HCT116 (cell line): Measurements from ENCODE around the gene DDX3X. TPM values are rescaled to one million over a fixed set of nuclear protein-coding genes. Genes with fewer than 3 reads are reported as not detected.

ENCODE experiments used
- ATAC-seq: fragments of 200-7000 bp; cut with Tn5 transposase; 2 replicates; pipeline ENCODE4 v1.9.1; 2020; ENCODE audit warnings: mild to moderate bottlenecking, moderate library complexity
- BruUV-seq: library from RNA; stranded (reverse); fragments of 400-500 nt; replicated peaks from 2 replicates; lab custom pipeline; 2021; lab: Mats Ljungman, UMichigan
- CTCF ChIA-PET: fragments of 300-600 bp; sonication (Branson Sonifier 250); formaldehyde crosslinking; loops from one replicate; lab custom pipeline; 2021; ENCODE audit warnings: antibody characterized with exemption; lab: Charles Lee
- POLR2A ChIA-PET: fragments of 300-600, 350-600 bp; sonication (Branson Sonifier 250); formaldehyde crosslinking; loops from one replicate; lab custom pipeline; 2021; ENCODE audit warnings: antibody characterized with exemption; lab: Charles Lee
- RAD21 ChIA-PET, 2 experiments: fragments of 300-600 bp; sonication (Branson Sonifier 250); formaldehyde crosslinking; loops; one replicate each; lab custom pipeline; 2023; ENCODE audit warnings: low total read pairs in 2 of 2; ENCODE audit not compliant: uncharacterized antibody in 2 of 2, unreplicated experiment in 2 of 2, low non-redundant PET in 1 of 2; lab: Charles Lee
- DNase-seq: peaks from one replicate; pipeline ENCODE4 v3.0.0-alpha.2; 2010; ENCODE audit warnings: low read depth, low spot score
- H2AFZ ChIP-seq: fragments of 200-600 bp; shearing (Covaris generic), sonication (generic); 2 replicates; pipeline ENCODE4 v1.6.1; 2017; ENCODE audit warnings: low read depth, mixed run types, mixed read lengths, antibody characterized with exemption, low read length; ENCODE audit not compliant: poor library complexity, severe bottlenecking
- H3K27ac ChIP-seq: 2 replicates; pipeline ENCODE4 v1.5.1; 2012; ENCODE audit warnings: low read depth, low read length
- H3K27me3 ChIP-seq: fragments of 200-600 bp; sonication (generic); 2 replicates; pipeline ENCODE4 v1.6.1; 2016; ENCODE audit warnings: mixed run types, low read length, mixed read lengths; ENCODE audit not compliant: insufficient read depth
- H3K36me3 ChIP-seq, 2 experiments: fragments of 200-500 bp in 1 of 2; fragments of 200-600 bp in 1 of 2; sonication (Bioruptor generic) in 1 of 2; sonication (generic) in 1 of 2; 2 replicates each; pipeline versions ENCODE4 v1.5.1 to v1.6.1; 2014 to 2016; ENCODE audit warnings: low read length in 2 of 2, inconsistent platforms in 1 of 2, mixed read lengths in 1 of 2, mixed run types in 1 of 2; ENCODE audit not compliant: insufficient read depth in 2 of 2, control insufficient read depth in 1 of 2
- H3K4me1 ChIP-seq, 2 experiments: fragments of 200-600 bp in 1 of 2; sonication (generic) in 1 of 2; 2 replicates each; pipeline versions ENCODE4 v1.5.1 to v1.6.1; 2012 to 2017; ENCODE audit warnings: low read length in 2 of 2, inconsistent platforms in 1 of 2, mild to moderate bottlenecking in 1 of 2, mixed read lengths in 1 of 2, mixed run types in 1 of 2, moderate library complexity in 1 of 2; ENCODE audit not compliant: insufficient read depth in 2 of 2, control insufficient read depth in 1 of 2
- H3K4me2 ChIP-seq: fragments of 200-600 bp; sonication (generic); 2 replicates; pipeline ENCODE4 v1.6.1; 2017; ENCODE audit warnings: mixed run types, low read length, mixed read lengths
- H3K4me3 ChIP-seq, 2 experiments: fragments of 200-600 bp in 1 of 2; sonication (generic) in 1 of 2; replicated peaks in 1 of 2; 2 replicates each; pipeline ENCODE4 v1.5.1; 2011 to 2016; ENCODE audit warnings: low read length in 2 of 2, control low read depth in 1 of 2, low read depth in 1 of 2, mild to moderate bottlenecking in 1 of 2, mixed read lengths in 1 of 2, mixed run types in 1 of 2
- H3K79me2 ChIP-seq: fragments of 200-600 bp; sonication (generic); 2 replicates; pipeline ENCODE4 v1.6.1; 2017; ENCODE audit warnings: mild to moderate bottlenecking, mixed run types, low read length, moderate library complexity, mixed read lengths; ENCODE audit not compliant: insufficient read depth
- H3K9ac ChIP-seq: fragments of 200-600 bp; sonication (generic); 2 replicates; pipeline ENCODE4 v1.6.1; 2016; ENCODE audit warnings: low read length, mixed read lengths
- H3K9me2 ChIP-seq: fragments of 200-600 bp; sonication (generic), shearing (Covaris generic); 2 replicates; pipeline ENCODE4 v1.6.1; 2017; ENCODE audit warnings: mixed run types, mild to moderate bottlenecking, moderate library complexity; ENCODE audit not compliant: insufficient read depth
- H3K9me3 ChIP-seq, 2 experiments: fragments of 200-500 bp in 1 of 2; fragments of 200-600 bp in 1 of 2; sonication (Bioruptor generic) in 1 of 2; sonication (generic) in 1 of 2; 2 replicates each; pipeline ENCODE4 v1.6.1; 2014 to 2017; ENCODE audit warnings: low read length in 2 of 2, mixed read lengths in 2 of 2, inconsistent platforms in 1 of 2, low read depth in 1 of 2, mild to moderate bottlenecking in 1 of 2, mixed run types in 1 of 2, moderate library complexity in 1 of 2; ENCODE audit not compliant: control insufficient read depth in 1 of 2, insufficient read depth in 1 of 2
- H4K20me1 ChIP-seq: fragments of 200-600 bp; sonication (generic), shearing (Covaris generic); 2 replicates; pipeline ENCODE4 v1.6.1; 2017; ENCODE audit warnings: mixed run types, mild to moderate bottlenecking, moderate library complexity; ENCODE audit not compliant: insufficient read depth
- CEBPB ChIP-seq: IDR thresholded peaks from 2 replicates; pipeline ENCODE4 v1.6.1; 2012; ENCODE audit warnings: low read depth
- CTCF ChIP-seq, 3 experiments: fragments of 200-600 bp in 1 of 3; sonication (generic) in 1 of 3; IDR thresholded peaks in 2 of 3; conservative IDR thresholded peaks in 1 of 3; 2 replicates each; pipeline ENCODE4 v1.5.1; 2012 to 2017; ENCODE audit warnings: low read depth in 2 of 3, low read length in 2 of 3, antibody characterized with exemption in 1 of 3, borderline replicate concordance in 1 of 3, control low read depth in 1 of 3, mild to moderate bottlenecking in 1 of 3, mixed read lengths in 1 of 3, mixed run types in 1 of 3, moderate library complexity in 1 of 3; ENCODE audit not compliant: insufficient read depth in 1 of 3
- EGR1 ChIP-seq: IDR thresholded peaks from 2 replicates; pipeline ENCODE4 v1.6.1; 2012; ENCODE audit warnings: low read depth
- ELF1 ChIP-seq: IDR thresholded peaks from 2 replicates; pipeline ENCODE4 v1.6.1; 2012; ENCODE audit warnings: low read depth, borderline replicate concordance
- EZH2phosphoT487 ChIP-seq: fragments of 200-600 bp; IDR thresholded peaks from 2 replicates; pipeline ENCODE4 v1.6.1; 2018; ENCODE audit warnings: antibody characterized with exemption, borderline replicate concordance
- FOSL1 ChIP-seq: IDR thresholded peaks from 2 replicates; pipeline ENCODE4 v1.6.1; 2012; ENCODE audit warnings: low read depth
- JUND ChIP-seq: IDR thresholded peaks from 2 replicates; pipeline ENCODE4 v1.6.1; 2012
- MAX ChIP-seq: IDR thresholded peaks from 2 replicates; pipeline ENCODE4 v1.6.1; 2012
- POLR2AphosphoS5 ChIP-seq: IDR thresholded peaks from 2 replicates; pipeline ENCODE4 v1.6.1; 2011; ENCODE audit warnings: mild to moderate bottlenecking, low read depth, low read length, moderate library complexity
- RAD21 ChIP-seq: IDR thresholded peaks from 2 replicates; pipeline ENCODE4 v1.6.1; 2012; ENCODE audit warnings: low read depth, mild to moderate bottlenecking
- SRF ChIP-seq: IDR thresholded peaks from 2 replicates; pipeline ENCODE4 v1.6.1; 2012; ENCODE audit warnings: low read depth
- TCF7L2 ChIP-seq: IDR thresholded peaks from 2 replicates; pipeline ENCODE4 v1.7.0; 2011; ENCODE audit warnings: borderline replicate concordance, inconsistent platforms; ENCODE audit not compliant: insufficient read depth, insufficient read length; ENCODE audit errors: extremely low read depth
- ZBTB33 ChIP-seq: IDR thresholded peaks from 2 replicates; pipeline ENCODE4 v1.6.1; 2011; ENCODE audit warnings: mild to moderate bottlenecking, low read length, moderate library complexity; ENCODE audit not compliant: insufficient replicate concordance; ENCODE audit errors: extremely low read depth
- ZNF274 ChIP-seq: fragments of 200-500 bp; sonication (Bioruptor generic); IDR thresholded peaks from 2 replicates; pipeline ENCODE4 v1.6.1; 2014; ENCODE audit warnings: mild to moderate bottlenecking, low read depth, low read length, inconsistent platforms
- intact Hi-C: fragments of 100-400 bp; cut with micrococcal nuclease; formaldehyde crosslinking; loops from 2 replicates; pipeline ENCODE4 v1.10.0; 2022
- total RNA-seq: library from RNA; stranded (reverse); gene quantifications from one replicate; pipeline ENCODE4 v1.2.1, GENCODE V29; 2021; ENCODE audit not compliant: unreplicated experiment

The DDX3X gene
- total RNA-seq, 1 experiment from 2014 or later: 253 TPM

- Histone ChIP-seq H3K4me3 (no peak overlapping the region), H3K36me3 (no peaks in the 10 kb centered on the region), H3K79me2 (no peaks in the 10 kb centered on the region), H3K9me2 (no peaks in the 10 kb centered on the region), H3K4me2 (no peak overlapping the region), H2AFZ (no peak overlapping the region), H3K9me3 (no peaks in the 10 kb centered on the region), H3K27ac (no peak overlapping the region), H3K4me1 (peaks cover 11 to 30% of the 10 kb centered on the region in 2 experiments), H3K9ac (no peak overlapping the region), H4K20me1 (no peaks in the 10 kb centered on the region), H3K27me3 (no peaks in the 10 kb centered on the region)
- RAD21 ChIA-PET: no interaction called here
- TF ChIP-seq SRF (no peak), CEBPB (no peak), ELF1 (no peak), FOSL1 (no peak), MAX (no peak), ZNF274 (no peak), JUND (no peak), RAD21 (no peak), EGR1 (no peak), ZBTB33 (no peak), CTCF (IDR thresholded peaks at IDR 0.05 in 2 of 3, conservative IDR thresholded peaks at IDR 0.05 in 1 of 3; ENCODE audit: borderline replicate concordance in 1 of 3, insufficient read depth in 1 of 3, low read depth in 2 of 3, low read length in 2 of 3) (no peak), EZH2phosphoT487 (no peak), TCF7L2 (no peak), POLR2AphosphoS5 (no peak)
- POLR2A ChIA-PET: no interaction called here
- no TSS peak for BruUV-seq
- intact Hi-C loops: no loop called here
- CTCF ChIA-PET: no interaction called here
- DNase-seq: no peak
- no peak for ATAC-seq
These were observed 52.4 kb downstream of the DDX3X start for GRCh38 chrX:41386222-41386990.
